D341Med (cell line): ENCODE measurements around the gene CD79B.
A peak's percentile ranks its signal among the peaks of the same experiment; 100 is the strongest.
"Not testable (repeated sequence)": the region's sequence is repeated elsewhere in the genome, so short reads cannot be mapped to it uniquely, and the experiment has no call there.

Experiments
- DNase-seq: peaks from one replicate; pipeline ENCODE4 v3.0.0; 2012; ENCODE audit warnings: low spot score

The CD79B gene

DNA sequence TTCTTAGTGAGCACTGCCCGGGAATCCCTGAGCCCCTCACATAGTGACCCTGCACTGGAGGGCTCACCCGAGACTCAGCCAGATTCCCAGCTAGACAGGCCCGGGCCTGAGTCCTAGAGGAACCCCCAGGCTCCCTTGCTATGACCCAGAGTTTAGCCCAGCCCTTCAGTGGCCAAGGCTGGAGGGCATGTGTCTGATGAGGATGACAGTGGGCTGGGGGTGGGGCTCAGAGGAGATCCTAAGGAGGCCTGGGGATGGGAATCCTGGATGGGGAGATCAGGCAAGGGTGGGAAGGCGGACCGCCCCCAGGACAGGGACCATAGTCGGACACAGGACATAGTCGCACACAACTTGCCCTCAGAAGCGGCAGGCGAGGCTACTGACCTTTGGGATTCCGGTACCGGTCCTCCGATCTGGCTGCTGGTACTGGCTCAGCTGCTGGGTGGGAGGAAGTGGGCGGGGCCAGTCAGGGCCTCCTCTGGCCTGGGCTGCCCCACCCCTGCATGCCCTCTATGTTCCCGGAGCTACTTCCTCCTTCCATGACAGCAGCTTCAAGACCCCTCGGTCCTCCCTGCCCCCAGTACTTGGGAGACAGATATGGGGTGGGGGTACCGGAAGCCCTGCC lies 1.1 kb downstream of the CD79B start:
- no peak for DNase-seq

DNA sequence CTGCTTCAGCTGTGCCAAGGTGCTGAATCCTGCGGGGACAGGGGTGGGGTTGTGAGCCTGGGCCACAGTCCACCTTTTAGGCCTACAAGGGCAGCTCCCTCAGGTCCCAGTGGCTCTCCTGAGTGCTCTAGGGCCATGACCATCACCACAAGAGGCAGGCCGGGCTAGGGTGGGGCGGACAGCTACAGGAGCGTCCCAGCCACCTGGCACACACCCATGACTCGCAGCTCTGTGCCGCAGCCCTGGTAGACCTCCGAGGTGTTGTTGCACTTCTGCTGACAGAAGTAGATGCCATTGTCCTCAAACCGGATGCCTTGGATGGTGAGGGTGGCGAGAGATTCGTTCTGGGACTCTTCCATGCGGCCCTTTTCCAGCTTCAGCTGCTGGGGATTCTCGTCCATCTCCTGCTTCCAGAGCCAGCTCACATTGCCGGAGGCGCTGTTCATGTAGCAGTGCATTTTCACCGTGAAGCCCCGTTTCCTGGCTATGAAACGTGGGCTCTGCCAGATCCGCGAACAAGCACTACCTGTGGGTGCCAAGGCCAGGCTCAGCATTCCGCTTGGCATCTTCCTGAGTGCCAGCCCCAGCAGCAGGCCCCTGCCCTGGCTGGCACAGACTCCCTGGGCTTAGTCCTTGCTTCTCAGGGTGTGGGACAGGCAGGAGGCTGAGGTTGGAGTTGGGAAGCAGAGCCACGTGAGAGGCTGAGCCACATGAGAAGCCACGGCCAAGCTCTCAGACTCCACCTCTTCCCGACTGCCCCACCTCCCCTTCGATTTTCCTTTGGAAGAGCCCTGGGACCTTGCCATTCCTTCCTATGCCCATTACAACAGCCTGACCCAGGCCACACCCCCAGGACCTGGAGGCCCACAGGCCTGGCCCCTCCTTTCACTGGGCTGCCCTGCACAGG lies 2.0 kb downstream of the CD79B start:
- DNase-seq: no peak

DNA sequence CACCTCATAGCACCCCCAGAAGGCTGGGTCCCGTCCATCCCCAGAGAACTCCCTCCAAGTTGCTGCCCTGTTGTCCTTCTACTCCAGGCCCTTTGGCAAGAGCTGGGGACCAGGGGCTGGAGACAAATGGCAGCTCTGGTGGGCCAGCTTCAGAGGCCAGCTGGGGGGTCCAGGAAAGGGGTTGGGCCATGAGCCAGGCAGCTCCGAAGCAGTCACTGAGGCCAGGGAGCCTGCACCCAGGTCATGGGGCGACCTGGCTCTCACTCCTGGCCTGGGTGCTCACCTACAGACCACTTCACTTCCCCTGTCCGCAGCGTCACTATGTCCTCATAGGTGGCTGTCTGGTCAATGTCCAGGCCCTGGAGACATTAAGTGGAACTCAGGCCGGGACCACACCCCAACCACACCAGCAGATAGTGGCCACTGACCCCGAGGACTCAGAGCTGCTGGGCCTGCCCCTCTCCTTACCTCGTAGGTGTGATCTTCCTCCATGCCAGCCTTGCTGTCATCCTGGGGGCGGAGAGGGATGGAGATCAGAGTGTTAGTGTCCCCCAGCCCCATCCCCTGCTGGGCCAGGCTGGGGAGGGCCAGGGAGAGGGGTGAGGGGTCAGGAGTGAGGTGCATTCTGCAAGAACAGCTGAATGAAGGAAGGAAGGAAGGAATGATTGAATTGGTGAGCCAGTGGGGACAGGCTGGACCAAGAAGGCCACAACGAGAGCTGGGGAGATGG lies 3.0 kb downstream of the CD79B start:
- DNase-seq: no peak

DNA sequence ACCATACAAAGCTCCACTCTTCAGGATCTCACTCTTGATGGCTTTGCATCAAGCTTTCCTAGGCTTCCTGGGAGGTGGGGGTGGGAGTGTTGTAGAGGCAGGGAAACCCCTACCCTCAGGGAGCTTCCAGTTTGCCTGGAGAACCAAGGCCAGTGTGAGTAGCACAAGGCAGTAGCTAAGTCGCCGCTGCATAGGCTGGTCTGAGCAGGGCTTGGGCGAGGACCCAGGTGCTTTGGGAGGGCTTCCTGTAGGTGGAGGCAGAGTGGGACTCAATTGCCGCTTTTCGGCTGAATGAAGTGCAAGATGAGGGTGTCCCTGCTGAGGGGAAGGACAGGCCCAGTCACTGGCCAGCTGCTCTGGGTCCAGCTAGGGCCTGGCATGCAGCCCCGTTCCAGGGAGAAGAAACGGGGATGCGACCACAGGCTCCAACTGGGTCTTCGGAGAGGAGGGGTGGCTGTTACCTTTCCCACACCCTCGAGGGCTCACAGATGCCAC lies 3.9 kb downstream of the CD79B start:
- DNase-seq: no peak

DNA sequence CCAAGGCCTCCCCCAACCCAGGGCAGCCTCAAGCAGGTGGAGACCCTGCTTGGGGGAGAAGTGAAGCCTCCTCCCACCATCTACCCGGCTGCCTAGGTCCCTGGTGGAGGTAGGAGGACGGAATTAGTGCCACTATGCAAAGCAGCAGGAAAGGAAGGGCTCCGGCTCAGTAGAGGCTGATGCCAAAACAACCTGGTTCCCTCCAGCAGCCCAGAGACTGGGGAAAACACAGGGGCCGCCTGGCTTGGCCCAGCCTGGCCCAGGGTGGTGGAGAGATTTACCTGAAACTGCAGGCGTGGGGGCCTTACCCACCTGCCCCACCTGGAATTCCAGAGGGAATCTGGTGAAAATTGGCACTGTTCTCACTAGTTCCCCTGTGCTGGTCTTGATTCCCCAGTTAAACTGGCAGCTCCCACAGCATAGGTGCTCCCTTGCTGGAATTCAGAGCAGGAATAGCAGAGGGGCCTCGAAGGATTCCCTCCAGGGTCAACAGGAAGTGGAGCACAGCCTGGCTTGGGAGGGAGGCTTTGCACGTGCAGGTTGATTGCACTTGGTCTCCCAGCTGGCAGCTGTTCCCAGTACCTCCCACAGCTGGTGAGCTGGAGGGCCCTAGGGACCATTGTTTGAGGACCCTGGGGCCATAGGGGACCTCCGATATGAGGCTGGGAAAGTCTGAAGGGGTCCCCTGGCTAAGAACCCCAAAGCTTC lies 4.5 kb downstream of the CD79B start:
- DNase-seq: no peak

DNA sequence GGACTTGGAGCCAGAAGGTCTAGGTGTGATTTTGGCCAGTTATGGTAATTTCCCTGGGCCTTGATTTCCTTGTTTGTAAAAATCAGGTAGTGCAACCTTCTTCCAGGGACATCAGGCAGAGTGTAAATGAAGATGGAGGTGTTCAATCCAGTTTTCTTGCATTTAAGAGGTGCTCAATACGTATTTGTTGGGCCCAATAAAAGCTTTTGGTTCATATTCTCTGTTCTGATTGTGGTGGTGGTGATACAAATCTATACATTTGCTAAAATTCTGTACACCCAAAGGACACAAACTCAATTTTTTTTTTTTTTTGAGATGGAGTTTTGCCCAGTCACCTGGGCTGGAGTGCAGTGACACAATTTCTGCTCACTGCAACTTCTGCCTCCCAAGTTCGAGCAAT lies 6.0 kb downstream of the CD79B start:
- DNase-seq: no peak

DNA sequence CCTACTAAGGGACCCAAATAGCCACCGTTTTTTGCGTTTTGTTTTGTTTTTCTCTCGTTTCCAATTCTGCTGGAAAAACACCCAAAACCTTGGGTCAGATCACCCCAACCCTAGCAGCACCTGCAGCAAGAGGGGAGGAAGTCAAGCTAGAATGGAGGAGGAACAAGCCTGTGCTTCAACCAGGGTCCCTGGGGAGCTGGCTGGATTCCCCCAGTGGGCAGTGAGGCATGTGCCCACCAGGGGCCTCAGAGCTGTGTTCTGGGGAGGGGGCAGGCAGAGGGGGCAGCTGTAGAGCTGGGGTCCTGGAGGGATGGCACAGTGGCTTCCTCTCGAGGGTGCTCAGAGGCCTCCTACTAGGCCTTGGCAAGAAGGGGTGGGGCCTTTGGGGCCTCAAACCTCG lies 6.5 kb downstream of the CD79B start:
- DNase-seq: peak; percentile 34

DNA sequence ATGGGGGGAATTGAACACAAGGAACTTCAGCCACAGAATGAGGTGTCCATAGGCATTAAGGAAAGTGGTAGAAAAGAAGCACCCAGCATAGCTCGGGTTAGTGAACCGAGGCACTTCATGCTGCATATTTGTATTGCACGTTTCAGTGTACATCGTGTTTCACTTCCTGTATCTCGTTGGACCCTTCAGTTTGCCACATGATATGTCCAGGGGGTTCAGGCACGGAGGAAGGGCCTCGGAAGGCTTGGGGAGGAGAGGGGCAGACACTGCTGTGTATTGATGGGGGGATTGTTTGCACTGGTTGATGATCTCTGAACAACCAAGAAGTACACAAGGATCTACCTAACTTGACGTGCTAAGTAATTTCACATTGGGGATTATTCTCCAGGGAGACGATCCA lies 9.7 kb downstream of the CD79B start:
- DNase-seq: not testable (repeated sequence)

DNA sequence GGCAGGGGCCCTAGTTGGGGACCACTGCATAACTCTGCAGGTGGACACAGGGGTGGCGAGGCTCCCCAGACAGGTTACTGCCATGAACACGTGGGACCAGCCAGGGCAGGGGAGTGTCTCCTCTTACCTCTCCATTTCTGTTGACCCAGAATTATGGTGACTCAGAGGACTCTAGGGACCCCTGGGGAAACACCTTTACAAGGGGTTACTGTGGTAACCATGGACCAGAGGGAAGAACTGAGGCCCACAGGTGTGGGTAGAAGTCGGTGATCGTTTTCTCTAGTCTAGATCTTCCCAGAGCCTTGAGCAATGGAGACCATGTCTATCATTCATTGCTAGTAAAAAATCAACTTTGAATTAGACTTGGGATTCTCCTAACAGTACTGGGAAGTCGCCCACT lies 11.4 kb downstream of the CD79B start:
- not testable (repeated sequence) for DNase-seq

DNA sequence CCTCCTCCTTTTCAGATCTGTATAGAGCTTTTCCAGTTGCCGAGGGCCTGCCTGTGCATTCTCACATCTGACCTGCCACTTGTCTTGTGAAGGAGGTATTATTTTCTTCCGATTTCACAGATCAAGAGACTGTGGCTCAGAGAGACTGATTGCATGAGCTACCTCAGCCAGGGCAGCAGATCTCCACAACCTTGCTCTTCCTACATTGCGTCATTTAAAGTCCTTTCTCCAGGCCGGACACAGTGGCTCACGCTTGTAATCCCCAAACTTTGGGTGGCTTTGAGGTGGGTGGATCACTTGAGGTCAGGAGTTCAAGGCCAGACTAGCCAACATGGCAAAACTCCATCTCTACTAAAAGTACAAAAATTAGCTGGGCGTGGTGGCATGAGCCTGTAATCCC lies 12.1 kb downstream of the CD79B start:
- not testable (repeated sequence) for DNase-seq

DNA sequence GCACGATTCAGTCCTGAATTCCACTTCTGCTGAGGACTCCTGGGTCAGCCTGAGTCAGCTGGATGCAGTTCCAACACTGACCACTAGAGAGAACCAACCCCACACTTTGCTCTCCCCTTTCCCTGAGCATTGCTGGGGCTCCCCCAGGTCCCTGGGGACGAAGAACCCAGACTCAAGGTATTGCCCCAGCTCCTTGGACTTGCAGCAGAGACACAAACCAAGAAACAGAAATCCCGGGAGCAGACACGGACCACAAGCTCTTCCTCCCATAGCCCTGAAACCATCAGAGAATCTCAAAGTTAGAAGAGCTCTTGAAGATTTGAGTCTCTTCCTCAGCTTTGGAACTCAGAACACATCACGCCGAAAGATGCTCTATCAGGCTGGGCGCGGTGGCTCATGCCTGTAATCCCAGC lies 12.8 kb downstream of the CD79B start:
- peak; percentile 88 for DNase-seq

DNA sequence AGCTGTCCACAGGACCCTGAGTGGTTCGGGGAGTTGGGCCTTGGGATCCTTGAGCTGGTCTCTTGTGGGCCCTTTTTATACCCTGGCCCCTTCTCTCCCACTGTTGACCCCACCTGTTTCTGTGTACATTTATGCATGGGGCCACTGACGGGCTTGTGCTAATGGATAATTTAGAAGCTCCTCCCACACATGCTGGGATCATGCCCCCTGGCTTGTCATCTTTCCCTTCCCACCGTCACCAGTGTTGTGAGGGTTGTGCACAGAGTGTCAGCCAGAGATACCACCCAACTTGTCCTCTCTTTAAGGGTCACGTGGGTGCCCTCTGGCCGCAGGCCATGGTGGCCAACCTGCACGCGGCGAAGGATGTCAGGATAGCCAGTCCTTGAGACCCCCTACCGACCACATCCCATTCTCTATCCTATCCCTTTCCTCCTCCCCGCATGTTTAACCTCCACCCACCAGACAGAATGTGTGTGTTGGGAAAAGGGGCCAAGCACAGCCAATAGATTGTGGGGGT lies 13.3 kb downstream of the CD79B start, which contains the start of gene GH1:
Gene GH1, minus strand, starts transcription at position 51 of the 517 bp plus-strand sequence. CDS start 63 bp downstream, outside the sequence.
- DNase-seq: not testable (repeated sequence)

DNA sequence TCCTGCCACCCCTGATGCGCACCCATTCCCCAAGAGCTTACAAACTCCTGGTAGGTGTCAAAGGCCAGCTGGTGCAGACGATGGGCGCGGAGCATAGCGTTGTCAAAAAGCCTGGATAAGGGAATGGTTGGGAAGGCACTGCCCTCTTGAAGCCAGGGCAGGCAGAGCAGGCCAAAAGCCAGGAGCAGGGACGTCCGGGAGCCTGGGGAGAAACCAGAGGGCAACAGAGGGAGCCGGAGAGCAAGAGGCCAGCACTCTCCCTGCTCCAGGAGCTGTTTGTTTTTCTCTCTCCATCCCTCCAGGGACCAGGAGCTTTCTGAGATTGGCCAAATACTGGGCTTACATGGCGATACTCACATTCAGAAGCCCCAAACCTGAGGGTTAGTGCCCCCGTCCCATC lies 13.8 kb downstream of the CD79B start:
- DNase-seq: no peak

DNA sequence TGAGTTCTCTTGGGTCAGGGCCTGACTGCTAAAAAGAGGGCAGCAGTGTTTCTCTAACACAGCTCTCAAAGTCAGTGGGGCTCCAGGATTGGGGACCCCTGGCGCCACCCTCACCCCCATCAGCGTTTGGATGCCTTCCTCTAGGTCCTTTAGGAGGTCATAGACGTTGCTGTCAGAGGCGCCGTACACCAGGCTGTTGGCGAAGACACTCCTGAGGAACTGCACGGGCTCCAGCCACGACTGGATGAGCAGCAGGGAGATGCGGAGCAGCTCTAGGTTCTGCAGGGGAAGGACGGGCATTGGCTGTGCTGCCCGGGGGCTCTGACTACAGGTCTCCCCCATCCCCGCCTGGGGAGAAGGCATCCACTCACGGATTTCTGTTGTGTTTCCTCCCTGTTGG lies 14.5 kb downstream of the CD79B start:
- DNase-seq: no peak

DNA sequence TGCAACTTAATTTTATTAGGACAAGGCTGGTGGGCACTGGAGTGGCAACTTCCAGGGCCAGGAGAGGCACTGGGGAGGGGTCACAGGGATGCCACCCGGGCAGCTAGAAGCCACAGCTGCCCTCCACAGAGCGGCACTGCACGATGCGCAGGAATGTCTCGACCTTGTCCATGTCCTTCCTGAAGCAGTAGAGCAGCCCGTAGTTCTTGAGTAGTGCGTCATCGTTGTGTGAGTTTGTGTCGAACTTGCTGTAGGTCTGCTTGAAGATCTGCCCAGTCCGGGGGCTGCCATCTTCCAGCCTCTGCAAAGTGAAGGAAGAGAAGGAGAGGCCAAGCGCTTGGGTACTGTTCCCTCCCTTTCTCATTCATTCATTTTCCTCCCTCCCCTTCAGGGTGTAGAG lies 14.9 kb downstream of the CD79B start:
- DNase-seq: not testable (repeated sequence)

DNA sequence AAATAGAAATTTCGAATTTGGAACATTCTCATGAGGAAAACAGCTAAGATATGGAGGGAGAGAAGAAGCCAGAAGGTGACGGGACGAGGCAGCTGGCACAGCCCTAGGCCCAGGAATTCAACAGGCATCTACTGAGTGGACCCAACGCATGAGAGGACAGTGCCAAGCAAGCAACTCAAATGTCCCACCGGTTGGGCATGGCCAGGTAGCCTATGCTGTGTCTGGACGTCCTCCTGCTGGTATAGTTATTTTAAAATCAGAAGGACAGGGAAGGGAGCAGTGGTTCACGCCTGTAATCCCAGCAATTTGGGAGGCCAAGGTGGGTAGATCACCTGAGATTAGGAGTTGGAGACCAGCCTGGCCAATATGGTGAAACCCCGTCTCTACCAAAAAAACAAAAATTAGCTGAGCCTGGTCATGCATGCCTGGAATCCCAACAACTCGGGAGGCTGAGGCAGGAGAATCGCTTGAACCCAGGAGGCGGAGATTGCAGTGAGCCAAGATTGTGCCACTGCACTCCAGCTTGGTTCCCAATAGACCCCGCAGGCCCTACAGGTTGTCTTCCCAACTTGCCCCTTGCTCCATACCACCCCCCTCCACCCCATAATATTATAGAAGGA lies 15.5 kb downstream of the CD79B start:
- no peak for DNase-seq

DNA sequence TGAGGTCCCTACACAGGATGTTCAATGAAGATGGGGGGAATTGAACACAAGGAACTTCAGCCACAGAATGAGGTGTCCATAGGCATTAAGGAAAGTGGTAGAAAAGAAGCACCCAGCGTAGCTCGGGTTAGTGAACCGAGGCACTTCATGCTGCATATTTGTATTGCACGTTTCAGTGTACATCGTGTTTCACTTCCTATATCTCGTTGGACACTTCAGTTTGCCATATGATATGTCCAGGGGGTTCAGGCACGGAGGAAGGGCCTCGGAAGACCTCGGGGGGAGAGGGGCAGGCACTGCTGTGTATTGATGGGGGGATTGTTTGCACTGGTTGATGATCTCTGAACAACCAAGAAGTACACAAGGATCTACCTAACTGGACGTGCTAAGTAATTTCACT lies 16.4 kb downstream of the CD79B start:
- DNase-seq: not testable (repeated sequence)

DNA sequence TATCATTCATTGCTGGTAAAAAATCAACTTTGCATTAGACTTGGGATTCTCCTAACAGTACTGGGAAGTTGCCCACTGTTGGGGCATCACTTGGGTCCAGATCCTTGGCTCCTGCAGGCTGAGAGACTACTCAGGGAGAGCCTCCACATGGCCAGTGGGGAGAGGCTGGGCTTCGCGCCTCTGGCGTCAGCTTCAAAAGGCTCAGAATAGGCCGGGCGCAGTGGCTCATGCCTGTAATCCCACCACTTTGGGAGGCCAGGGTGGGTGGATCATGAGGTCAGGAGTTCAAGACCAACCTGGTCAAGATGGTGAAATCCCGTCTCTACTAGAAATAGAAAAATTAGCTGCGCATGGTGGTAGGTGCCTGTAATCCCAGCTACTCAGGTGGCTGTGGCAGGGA lies 17.7 kb downstream of the CD79B start:
- no peak for DNase-seq

DNA sequence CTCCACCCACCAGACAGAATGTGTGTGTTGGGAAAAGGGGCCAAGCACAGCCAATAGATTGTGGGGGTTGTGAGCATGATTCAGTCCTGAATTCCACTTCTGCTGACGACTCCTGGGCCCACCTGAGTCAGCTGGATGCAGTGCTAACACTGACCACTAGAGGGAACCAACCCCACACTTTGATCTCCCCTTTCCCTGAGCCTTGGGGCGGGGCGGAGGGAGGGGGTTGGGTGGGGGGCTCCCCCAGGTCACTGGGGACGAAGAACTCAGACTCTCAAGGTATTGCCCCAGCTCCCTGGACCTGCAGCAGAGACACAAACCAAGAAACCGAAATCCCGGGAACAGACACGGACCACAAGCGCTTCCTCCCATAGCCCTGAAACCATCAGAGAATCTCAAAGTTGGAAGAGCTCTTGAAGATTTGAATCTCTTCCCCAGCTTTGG lies 20.5 kb downstream of the CD79B start:
- peak; percentile 85 for DNase-seq

DNA sequence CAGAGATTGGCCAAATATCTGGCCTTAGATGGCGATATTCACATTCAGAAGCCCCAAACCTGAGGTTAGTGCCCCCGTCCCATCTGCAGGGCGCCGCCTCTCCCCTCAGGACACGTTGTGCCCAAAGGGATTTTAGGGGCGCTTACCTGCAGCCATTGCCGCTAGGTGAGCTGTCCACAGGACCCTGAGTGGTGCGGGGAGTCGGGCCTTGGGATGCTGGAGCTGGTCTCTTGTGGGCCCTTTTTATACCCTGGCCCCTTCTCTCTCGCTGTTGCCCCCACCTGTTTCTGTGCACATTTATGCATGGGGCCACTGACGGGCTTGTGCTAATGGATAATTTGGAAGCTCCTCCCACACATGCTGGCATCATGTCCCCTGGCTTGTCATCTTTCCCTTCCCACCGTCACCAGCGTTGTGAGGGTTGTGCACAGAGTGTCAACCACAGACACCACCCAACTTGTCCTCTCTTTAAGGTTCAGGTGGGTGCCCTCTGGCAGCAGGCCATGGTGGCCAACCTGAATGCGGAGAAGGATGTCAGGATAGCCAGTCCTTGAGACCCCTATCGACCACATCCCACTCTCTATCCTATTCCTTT lies 21.0 kb downstream of the CD79B start, which contains the start of gene CSHL1:
Gene CSHL1, minus strand, starts transcription at position 218 of the 595 bp plus-strand sequence. Its CDS starts 62 bp downstream, at position 156.
- no peak for DNase-seq

DNA sequence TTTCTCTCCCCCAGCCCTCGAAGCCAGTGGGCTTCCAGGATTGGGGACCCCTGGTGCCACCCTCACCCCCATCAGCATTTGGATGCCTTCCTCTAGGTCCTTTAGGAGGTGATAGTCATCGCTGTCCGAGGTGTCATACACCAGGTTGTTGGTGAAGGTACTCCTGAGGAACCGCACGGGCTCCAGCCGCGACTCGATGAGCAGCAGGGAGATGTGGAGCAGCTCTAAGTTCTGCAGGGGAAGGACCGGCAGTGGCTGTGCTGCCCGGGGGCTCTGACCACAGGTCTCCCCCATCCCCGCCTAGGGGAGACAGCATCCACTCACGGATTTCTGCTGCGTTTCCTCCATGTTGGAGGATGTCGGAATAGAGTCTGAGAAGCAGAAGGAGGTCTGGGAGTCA lies 22.0 kb downstream of the CD79B start:
- DNase-seq: no peak
